Thyroid gland (tissue), 4 donors: ENCODE results near the gene KDM4B.

Experiments
- CTCF ChIP-seq, 6 experiments: fragments of 200-600 bp in 3 of 6; fragments of 450-650 bp in 3 of 6; sonication (generic) in 3 of 6; IDR thresholded peaks; one replicate each; pipeline ENCODE4 v1.5.1; 2016 to 2019; ENCODE audit warnings: antibody characterized with exemption in 6 of 6, mild to moderate bottlenecking in 2 of 6, inconsistent platforms in 1 of 6, moderate library complexity in 1 of 6
- POLR2A ChIP-seq, 2 donors: fragments of 450-650 bp; IDR thresholded peaks; one replicate each; pipeline ENCODE4 v1.6.1; 2017; ENCODE audit warnings: antibody characterized with exemption in 2 of 2, mild to moderate bottlenecking in 2 of 2, moderate library complexity in 1 of 2

DNA sequence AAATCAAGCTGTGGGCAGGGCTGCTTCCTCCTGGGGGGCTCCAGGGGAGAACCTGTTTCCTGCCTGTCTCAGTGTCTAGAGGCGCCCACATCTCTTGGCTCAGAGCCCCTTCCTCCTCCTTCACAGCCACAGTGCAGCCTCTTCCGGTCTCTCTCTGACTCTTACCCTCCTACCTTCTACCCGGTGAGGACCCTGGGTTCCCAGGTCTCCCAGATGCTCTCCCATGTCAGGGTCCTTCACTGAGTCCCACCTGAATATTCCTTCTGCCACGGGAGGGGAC, 153.1 kb downstream of the KDM4B start:
- TF ChIP-seq CTCF (IDR thresholded peaks at IDR 0.05) = no peak
- TF ChIP-seq POLR2A (IDR thresholded peaks at IDR 0.05) = no peak
